Esophagus squamous epithelium (tissue), 5 donors: ENCODE data around the gene DYRK1B. TPM values are rescaled to one million over a fixed set of nuclear protein-coding genes. Genes with fewer than 3 reads are reported as not detected.

Source experiments
- DNase-seq: peaks from one replicate; lab custom pipeline; 2025; lab: John Stamatoyannopoulos, UW
- H3K27ac ChIP-seq, 4 donors: fragments of 200-600 bp; sonication (generic); one replicate each; pipeline ENCODE4 v1.5.1; 2016 to 2019; ENCODE audit warnings: mild to moderate bottlenecking in 1 of 4
- H3K27me3 ChIP-seq, 4 donors: fragments of 200-600 bp; sonication (generic); 1 replicate in 3 of 4; 2 replicates in 1 of 4; pipeline versions ENCODE4 v1.5.1 to v1.6.0; 2017 to 2021; ENCODE audit warnings: antibody characterized with exemption in 1 of 4
- H3K36me3 ChIP-seq, 3 donors: fragments of 200-600 bp; sonication (generic); one replicate each; pipeline ENCODE4 v1.5.1; 2016 to 2019
- H3K4me1 ChIP-seq, 3 donors: fragments of 200-600 bp; sonication (generic); one replicate each; pipeline ENCODE4 v1.5.1; 2017 to 2019
- H3K4me3 ChIP-seq, 4 donors: fragments of 200-600 bp; sonication (generic); 1 replicate in 3 of 4; 2 replicates in 1 of 4; pipeline ENCODE4 v1.5.1; 2016 to 2019; ENCODE audit warnings: mild to moderate bottlenecking in 2 of 4, moderate library complexity in 1 of 4
- H3K9me3 ChIP-seq, 3 donors: fragments of 200-600 bp; sonication (generic); one replicate each; pipeline ENCODE4 v1.5.1; 2016 to 2019
- POLR2A ChIP-seq, 4 donors: fragments of 450-650 bp; IDR thresholded peaks; one replicate each; pipeline ENCODE4 v1.6.1; 2017; ENCODE audit warnings: antibody characterized with exemption in 4 of 4, mild to moderate bottlenecking in 4 of 4, moderate library complexity in 3 of 4
- WGBS, 2 donors: methylation state at CpG; one replicate each; pipeline ENCODE4 v1.1.5; 2018; 5-methylcytosine and 5-hydroxymethylcytosine counted together
- intact Hi-C: fragments of 100-400 bp; cut with DNase I; formaldehyde crosslinking; loops from one replicate; pipeline ENCODE4 v1.15.0; 2022
- total RNA-seq, 4 donors: library from RNA; depleted of rRNA; stranded (reverse); fragments of >200 nt; gene quantifications; one replicate each; pipeline ENCODE4 v1.1.0, GENCODE V29; 2016
- TF ChIP-seq, protein P1 (sequence below), 6 experiments: fragments of 450-650 bp in 4 of 6; fragments of 200-600 bp in 2 of 6; sonication (generic) in 2 of 6; IDR thresholded peaks; one replicate each; pipeline ENCODE4 v1.5.1; 2016 to 2019; ENCODE audit warnings: antibody characterized with exemption in 6 of 6, mild to moderate bottlenecking in 4 of 6, moderate library complexity in 4 of 6
- donor health status: DM: yes; HTN: yes; CAD: no.

The DYRK1B gene
- total RNA-seq, 4 donors from 2014 or later, result 3.9 to 12.6 (median 6.3) TPM

DNA sequence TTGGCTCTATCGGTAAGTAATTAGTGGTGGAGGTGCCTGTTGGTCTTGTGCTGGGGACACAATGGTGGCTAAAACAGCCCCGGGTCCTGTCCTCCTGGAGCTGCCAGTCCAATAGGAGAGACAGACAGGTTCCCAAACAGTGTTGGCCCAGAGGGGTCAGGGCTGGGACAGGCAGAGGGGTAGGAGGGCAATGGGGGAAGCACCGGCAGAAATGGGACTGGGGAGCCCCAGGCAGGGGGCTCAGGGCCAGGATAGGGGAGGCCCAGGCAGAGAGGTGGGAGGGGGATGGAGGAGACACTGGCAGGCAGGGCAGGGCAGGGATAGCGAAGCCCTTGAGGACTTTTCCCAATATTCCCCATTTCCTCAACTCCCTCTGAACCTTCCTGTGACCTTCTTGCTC, 14.4 kb upstream of the DYRK1B start:
- no peak for TF ChIP-seq POLR2A (IDR thresholded peaks at IDR 0.05)
- TF ChIP-seq, protein P1, sequence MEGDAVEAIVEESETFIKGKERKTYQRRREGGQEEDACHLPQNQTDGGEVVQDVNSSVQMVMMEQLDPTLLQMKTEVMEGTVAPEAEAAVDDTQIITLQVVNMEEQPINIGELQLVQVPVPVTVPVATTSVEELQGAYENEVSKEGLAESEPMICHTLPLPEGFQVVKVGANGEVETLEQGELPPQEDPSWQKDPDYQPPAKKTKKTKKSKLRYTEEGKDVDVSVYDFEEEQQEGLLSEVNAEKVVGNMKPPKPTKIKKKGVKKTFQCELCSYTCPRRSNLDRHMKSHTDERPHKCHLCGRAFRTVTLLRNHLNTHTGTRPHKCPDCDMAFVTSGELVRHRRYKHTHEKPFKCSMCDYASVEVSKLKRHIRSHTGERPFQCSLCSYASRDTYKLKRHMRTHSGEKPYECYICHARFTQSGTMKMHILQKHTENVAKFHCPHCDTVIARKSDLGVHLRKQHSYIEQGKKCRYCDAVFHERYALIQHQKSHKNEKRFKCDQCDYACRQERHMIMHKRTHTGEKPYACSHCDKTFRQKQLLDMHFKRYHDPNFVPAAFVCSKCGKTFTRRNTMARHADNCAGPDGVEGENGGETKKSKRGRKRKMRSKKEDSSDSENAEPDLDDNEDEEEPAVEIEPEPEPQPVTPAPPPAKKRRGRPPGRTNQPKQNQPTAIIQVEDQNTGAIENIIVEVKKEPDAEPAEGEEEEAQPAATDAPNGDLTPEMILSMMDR (IDR thresholded peaks at IDR 0.05), result no peak

DNA sequence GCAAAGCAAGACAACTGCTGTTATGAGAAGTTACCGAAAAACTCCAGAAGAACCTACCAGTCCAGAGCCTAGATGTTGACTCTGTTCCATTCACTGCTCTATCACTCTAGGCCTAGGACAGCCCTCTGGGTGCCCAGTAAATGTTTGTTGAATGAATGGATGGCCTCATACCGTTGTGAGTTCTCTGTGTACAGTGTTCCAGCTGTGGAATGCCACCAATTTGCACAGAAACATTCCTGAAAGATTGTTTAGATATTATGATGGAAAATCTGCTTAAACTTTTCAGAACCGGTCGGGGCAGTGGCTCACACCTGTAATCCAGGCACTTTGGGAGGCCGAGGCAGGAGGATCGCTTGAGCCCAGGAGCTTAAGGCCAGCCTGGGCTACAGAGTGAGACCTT, 13.6 kb upstream of the DYRK1B start:
- no peak overlapping the region for H3K4me3 ChIP-seq
- peaks cover 6 to 43% (median 30%) of the 10 kb centered on the region in 3 donors for H3K4me1 ChIP-seq
- 72 to 87% methylated on average over 2 to 6 of the region's 6 CpGs for WGBS, 2 donors
- H3K9me3 ChIP-seq, result no peaks in the 10 kb centered on the region
- intact Hi-C loops, result loop anchor here (10.0 kb wide), 1 partner anchor 53 kb away; no protein-coding TSS in a partner anchor
- no peak for DNase-seq
- no peaks in the 10 kb centered on the region for H3K27me3 ChIP-seq
- no peaks in the 10 kb centered on the region for H3K36me3 ChIP-seq
- H3K27ac ChIP-seq, result no peak overlapping the region
- TF ChIP-seq POLR2A (IDR thresholded peaks at IDR 0.05), result no peak
- TF ChIP-seq, protein P1 (IDR thresholded peaks at IDR 0.05), result no peak

More for the DNA sequence above, 14.4 kb upstream of the DYRK1B start:
- H3K27me3 ChIP-seq, result no peaks in the 10 kb centered on the region
- WGBS, 2 donors, result 80 to 90% methylated on average over 3 of the region's 4 CpGs
- no peaks in the 10 kb centered on the region for H3K36me3 ChIP-seq
- DNase-seq, result no peak
- intact Hi-C loops, result loop anchor here (10.0 kb wide), 1 partner anchor 54 kb away; no protein-coding TSS in a partner anchor
- H3K4me3 ChIP-seq, result no peak overlapping the region
- H3K4me1 ChIP-seq, result peaks cover 6 to 35% (median 25%) of the 10 kb centered on the region in 3 donors
- no peaks in the 10 kb centered on the region for H3K9me3 ChIP-seq
- no peak overlapping the region for H3K27ac ChIP-seq

DNA sequence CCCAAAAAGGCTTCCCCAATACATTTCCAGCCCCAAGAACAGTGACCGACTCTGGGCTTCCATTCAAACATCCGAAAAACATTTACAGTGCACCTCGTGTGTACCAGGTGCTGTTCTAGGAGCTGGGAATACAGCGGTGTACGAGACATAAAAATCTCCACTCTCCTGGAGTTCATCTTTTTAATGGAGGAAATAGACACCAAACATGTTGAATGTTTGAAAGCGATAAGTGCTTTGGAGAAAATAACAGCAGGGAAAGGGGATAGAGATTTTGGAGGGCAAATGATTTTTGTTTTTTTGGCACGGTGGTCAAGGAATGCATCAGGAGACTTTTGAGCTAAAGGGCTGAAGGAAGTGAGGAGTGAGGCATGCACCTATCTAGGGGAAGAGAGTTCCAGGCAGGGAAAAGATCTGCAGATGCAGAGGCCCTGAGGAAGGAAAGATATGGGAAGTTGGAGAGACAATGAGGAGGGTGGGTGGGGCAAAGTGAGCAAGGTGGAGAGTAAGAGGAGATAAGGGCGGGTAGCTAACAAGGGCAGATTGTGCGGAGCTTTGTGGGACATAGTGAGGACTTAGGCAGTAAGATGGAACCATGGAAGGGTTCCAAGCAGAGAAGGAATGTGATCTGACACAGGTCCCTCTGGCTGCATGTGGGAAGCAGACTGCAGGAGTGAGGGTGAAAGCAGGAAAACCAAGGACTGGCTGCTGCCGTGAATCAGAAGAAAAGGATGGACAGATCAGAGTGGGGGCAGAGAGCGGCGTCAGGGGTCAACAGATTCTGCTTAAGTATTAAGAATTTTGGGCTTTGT, 12.9 kb upstream of the DYRK1B start:
- TF ChIP-seq, protein P1 (IDR thresholded peaks at IDR 0.05), result no peak
- TF ChIP-seq POLR2A (IDR thresholded peaks at IDR 0.05), result no peak
- H3K4me3 ChIP-seq, result peak overlapping the region; percentile 63 to 92 (median 78)
- H3K4me1 ChIP-seq, result peaks cover 6 to 50% (median 35%) of the 10 kb centered on the region in 3 donors
- no peaks in the 10 kb centered on the region for H3K36me3 ChIP-seq
- no peak for DNase-seq
- H3K9me3 ChIP-seq, result no peaks in the 10 kb centered on the region
- WGBS, 2 donors, result 49 to 53% methylated on average over 9 to 12 of the region's 12 CpGs
- H3K27ac ChIP-seq, result peak overlapping the region; percentile 80 to 91 (median 88)
- intact Hi-C loops, result loop anchor here (10.0 kb wide), 1 partner anchor 52 kb away; no protein-coding TSS in a partner anchor
- H3K27me3 ChIP-seq, result no peaks in the 10 kb centered on the region

DNA sequence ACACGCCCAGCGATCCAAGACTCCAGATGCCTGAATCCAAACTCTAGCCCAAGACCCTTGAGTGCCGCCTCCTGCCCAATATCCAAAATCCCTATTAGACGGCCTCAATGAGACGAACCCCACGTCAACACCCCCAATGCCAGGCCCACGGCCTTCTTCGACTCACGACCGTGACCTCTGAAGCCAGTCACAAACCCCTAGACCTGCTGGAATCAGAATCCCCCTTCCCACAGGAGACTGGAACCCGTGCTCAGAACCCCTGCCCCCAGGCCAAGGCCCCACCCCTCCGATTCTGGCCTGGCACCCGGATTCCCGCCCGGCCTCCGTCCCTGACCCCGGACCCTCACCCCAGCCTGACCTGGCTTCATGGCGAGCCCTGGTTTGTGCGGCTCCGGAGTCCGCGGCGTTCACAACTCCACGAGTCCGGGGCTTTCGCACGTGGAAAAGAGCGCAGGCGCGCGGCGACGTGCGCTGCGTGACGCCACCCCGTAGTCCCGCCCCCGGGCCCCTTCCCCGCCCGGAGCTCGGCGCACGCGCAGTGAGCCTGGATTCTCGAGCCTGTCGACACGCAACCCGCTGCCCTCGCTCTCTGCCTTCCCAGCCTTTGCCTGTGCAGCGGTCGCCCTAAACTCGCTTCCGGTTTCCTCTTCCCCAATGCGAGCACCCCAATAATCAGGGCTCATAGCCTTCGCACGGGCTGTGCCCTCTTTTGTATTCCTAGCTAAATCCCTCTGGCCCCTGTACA, 12.1 kb upstream of the DYRK1B start, which contains the start of gene FBL:
Gene FBL, minus strand, starts transcription at position 447 of the 745 bp plus-strand sequence. Its CDS starts 79 bp downstream, at position 368.
- Histone ChIP-seq H3K36me3 (no peaks in the 10 kb centered on the region), H3K4me3 (peak within 1 kb of the TSS; percentile 63 to 92 (median 78)), H3K27me3 (no peaks in the 10 kb centered on the region), H3K4me1 (peaks cover 6 to 58% (median 39%) of the 10 kb centered on the region in 3 donors), H3K27ac (peak within 1 kb of the TSS; percentile 80 to 91 (median 88)), H3K9me3 (no peaks in the 10 kb centered on the region)
- DNase-seq, result peak; percentile 71
- TF ChIP-seq, protein P1 (IDR thresholded peaks at IDR 0.05), result peak in 1 of 6 experiments; percentile 16
- peak in 2 of 4 donors; percentile 26 to 69 for TF ChIP-seq POLR2A (IDR thresholded peaks at IDR 0.05)
- intact Hi-C loops, result loop anchor here (10.0 kb wide), 1 partner anchor 51 kb away; no protein-coding TSS in a partner anchor
- WGBS, 2 donors, result 1 to 2% methylated on average over 10 to 17 of the region's 57 CpGs
